GM19099 (cell line): ENCODE results near the gene TMEM201.

Experiments used
- POLR2A ChIP-seq: IDR thresholded peaks from 3 replicates; pipeline ENCODE4 v1.6.1; 2011; ENCODE audit warnings: low read depth; ENCODE audit not compliant: insufficient read length; ENCODE audit errors: extremely low read depth

Gene TMEM201

GRCh38 chr1:9573723-9574122 lies 15.0 kb upstream of the TMEM201 start:
- TF ChIP-seq POLR2A, result no peak

GRCh38 chr1:9575486-9575885 lies 13.2 kb upstream of the TMEM201 start:
- TF ChIP-seq POLR2A, result no peak

- no peak for TF ChIP-seq POLR2A
These were observed 11.8 kb upstream of the TMEM201 start for GRCh38 chr1:9576903-9577302.

GRCh38 chr1:9577423-9577822 lies 11.3 kb upstream of the TMEM201 start:
- no peak for TF ChIP-seq POLR2A

GRCh38 chr1:9580942-9581341 lies 7.8 kb upstream of the TMEM201 start:
- no peak for TF ChIP-seq POLR2A

GRCh38 chr1:9586147-9586766 lies 2.5 kb upstream of the TMEM201 start:
- no peak for TF ChIP-seq POLR2A

GRCh38 chr1:9589144-9589718 lies 520 bp downstream of the TMEM201 start:
- no peak for TF ChIP-seq POLR2A

GRCh38 chr1:9589719-9590157 lies 1.0 kb downstream of the TMEM201 start:
- TF ChIP-seq POLR2A, result no peak

- no peak for TF ChIP-seq POLR2A
These were observed 1.5 kb downstream of the TMEM201 start for GRCh38 chr1:9590201-9590600.

GRCh38 chr1:9590945-9591668 lies 2.4 kb downstream of the TMEM201 start:
- no peak for TF ChIP-seq POLR2A

- no peak for TF ChIP-seq POLR2A
These were observed 3.2 kb downstream of the TMEM201 start for GRCh38 chr1:9591669-9592509.

GRCh38 chr1:9592510-9593075 lies 3.9 kb downstream of the TMEM201 start:
- TF ChIP-seq POLR2A, result no peak

- no peak for TF ChIP-seq POLR2A
These were observed 4.4 kb downstream of the TMEM201 start for GRCh38 chr1:9593147-9593491.

GRCh38 chr1:9593492-9594465 lies 5.1 kb downstream of the TMEM201 start:
- no peak for TF ChIP-seq POLR2A

- no peak for TF ChIP-seq POLR2A
These were observed 5.9 kb downstream of the TMEM201 start for GRCh38 chr1:9594471-9595155.
